H1 (cell line): Measurements from ENCODE around the gene HSH2D.

Experiments used
- EP300 ChIP-seq, 2 experiments: IDR thresholded peaks; 1 replicate in 1 of 2; 2 replicates in 1 of 2; pipeline ENCODE4 v1.6.1; 2011 to 2012; ENCODE audit warnings: low read depth in 2 of 2, low read length in 2 of 2, mild to moderate bottlenecking in 2 of 2, borderline replicate concordance in 1 of 2, inconsistent platforms in 1 of 2, moderate library complexity in 1 of 2
- HDAC6 ChIP-seq: IDR thresholded peaks from one replicate; pipeline ENCODE4 v1.7.1; 2012; ENCODE audit warnings: low read depth, mild to moderate bottlenecking, inconsistent platforms, low read length, moderate library complexity
- NANOG ChIP-seq: IDR thresholded peaks from 2 replicates; pipeline ENCODE4 v1.6.1; 2011; ENCODE audit warnings: low read length, low read depth, mild to moderate bottlenecking, inconsistent platforms; ENCODE audit not compliant: insufficient read depth, poor library complexity, severe bottlenecking
- POLR2A ChIP-seq, 2 experiments: IDR thresholded peaks; 1 replicate in 1 of 2; 2 replicates in 1 of 2; pipeline ENCODE4 v1.6.1; 2011; ENCODE audit warnings: low read depth in 2 of 2, low read length in 2 of 2, mild to moderate bottlenecking in 2 of 2; ENCODE audit errors: control extremely low read depth in 1 of 2
- SP2 ChIP-seq: IDR thresholded peaks from 2 replicates; pipeline ENCODE4 v1.6.1; 2012; ENCODE audit warnings: mild to moderate bottlenecking, low read length, inconsistent platforms
- YY1 ChIP-seq: IDR thresholded peaks from 2 replicates; pipeline ENCODE4 v1.6.1; 2011; ENCODE audit warnings: low read depth, mild to moderate bottlenecking, low read length
- TF ChIP-seq, protein P1 (sequence below), 3 experiments: IDR thresholded peaks; 1 replicate in 2 of 3; 2 replicates in 1 of 3; pipeline versions ENCODE4 v1.5.1 to v1.6.1; 2011; ENCODE audit warnings: low read length in 3 of 3, mild to moderate bottlenecking in 3 of 3, inconsistent platforms in 2 of 3, low read depth in 1 of 3, moderate library complexity in 1 of 3; ENCODE audit not compliant: insufficient read depth in 1 of 3; ENCODE audit errors: control extremely low read depth in 1 of 3

DNA sequence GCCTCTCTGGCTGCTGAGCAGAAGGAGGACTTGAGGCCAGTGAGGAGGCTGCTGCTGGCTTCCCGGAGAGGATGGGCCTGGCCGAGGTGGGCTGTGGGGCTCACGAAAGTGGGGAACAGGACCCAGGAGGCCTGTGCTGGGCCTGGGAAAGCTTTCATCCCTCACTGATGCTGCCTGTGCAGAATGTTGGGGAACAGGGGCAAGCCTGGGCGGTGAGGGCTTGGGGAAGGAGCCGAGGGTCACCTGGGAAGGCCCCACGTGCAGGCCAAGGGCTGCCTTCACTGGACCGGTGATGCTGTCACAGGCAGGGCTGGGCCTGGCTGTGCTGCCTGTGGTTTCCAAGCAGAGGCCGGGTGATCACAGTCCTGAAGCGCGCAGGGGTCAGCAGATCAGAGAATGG is 63.6 kb downstream of the HSH2D start:
- TF ChIP-seq SP2: no peak
- no peak for TF ChIP-seq YY1
- TF ChIP-seq, protein P1, sequence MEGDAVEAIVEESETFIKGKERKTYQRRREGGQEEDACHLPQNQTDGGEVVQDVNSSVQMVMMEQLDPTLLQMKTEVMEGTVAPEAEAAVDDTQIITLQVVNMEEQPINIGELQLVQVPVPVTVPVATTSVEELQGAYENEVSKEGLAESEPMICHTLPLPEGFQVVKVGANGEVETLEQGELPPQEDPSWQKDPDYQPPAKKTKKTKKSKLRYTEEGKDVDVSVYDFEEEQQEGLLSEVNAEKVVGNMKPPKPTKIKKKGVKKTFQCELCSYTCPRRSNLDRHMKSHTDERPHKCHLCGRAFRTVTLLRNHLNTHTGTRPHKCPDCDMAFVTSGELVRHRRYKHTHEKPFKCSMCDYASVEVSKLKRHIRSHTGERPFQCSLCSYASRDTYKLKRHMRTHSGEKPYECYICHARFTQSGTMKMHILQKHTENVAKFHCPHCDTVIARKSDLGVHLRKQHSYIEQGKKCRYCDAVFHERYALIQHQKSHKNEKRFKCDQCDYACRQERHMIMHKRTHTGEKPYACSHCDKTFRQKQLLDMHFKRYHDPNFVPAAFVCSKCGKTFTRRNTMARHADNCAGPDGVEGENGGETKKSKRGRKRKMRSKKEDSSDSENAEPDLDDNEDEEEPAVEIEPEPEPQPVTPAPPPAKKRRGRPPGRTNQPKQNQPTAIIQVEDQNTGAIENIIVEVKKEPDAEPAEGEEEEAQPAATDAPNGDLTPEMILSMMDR (IDR thresholded peaks at IDR 0.05; ENCODE audit: control extremely low read depth in 1 of 3, insufficient read depth in 1 of 3, low read depth in 1 of 3, low read length in 3 of 3): no peak
- no peak for TF ChIP-seq EP300 (IDR thresholded peaks at IDR 0.05; ENCODE audit: borderline replicate concordance in 1 of 2, low read depth in 2 of 2, low read length in 2 of 2)
- no peak for TF ChIP-seq POLR2A (IDR thresholded peaks at IDR 0.05; ENCODE audit: control extremely low read depth in 1 of 2, low read depth in 2 of 2, low read length in 2 of 2)
- TF ChIP-seq HDAC6: no peak
- no peak for TF ChIP-seq NANOG
